Endothelial cell of umbilical vein (primary cell): ENCODE data around the gene SMARCA2. TPM values are rescaled to one million over a fixed set of nuclear protein-coding genes. Genes with fewer than 3 reads are reported as not detected.

Source experiments
- BruUV-seq: library from RNA; stranded (reverse); fragments of 400-500 nt; replicated peaks from 2 replicates; lab custom pipeline; 2021; lab: Mats Ljungman, UMichigan
- CTCF ChIA-PET: fragments of 300-600, 350-600 bp; sonication (Branson Sonifier 250); formaldehyde crosslinking; loops from one replicate; lab custom pipeline; 2021; ENCODE audit warnings: antibody characterized with exemption, inconsistent platforms; lab: Charles Lee
- POLR2A ChIA-PET: fragments of 300-600, 350-600 bp; sonication (Branson Sonifier 250); formaldehyde crosslinking; loops from one replicate; lab custom pipeline; 2021; ENCODE audit warnings: antibody characterized with exemption, inconsistent platforms; lab: Charles Lee
- DNase-seq: peaks from one replicate; pipeline ENCODE4 v3.0.0-alpha.2; 2011; ENCODE audit warnings: low read depth, low spot score
- FAIRE-seq: peaks from 2 replicates; lab custom pipeline; 2011; peaks lifted over from hg19 to GRCh38; lab: Jason Lieb, UNC
- H2AFZ ChIP-seq: 2 replicates; pipeline ENCODE4 v1.6.0; 2012; ENCODE audit warnings: low read depth, low read length, control low read depth, inconsistent platforms
- H3K27ac ChIP-seq: 2 replicates; pipeline ENCODE4 v1.5.1; 2011; ENCODE audit warnings: low read depth, mild to moderate bottlenecking, control low read depth, low read length, moderate library complexity; ENCODE audit not compliant: insufficient read depth
- H3K27me3 ChIP-seq, 2 experiments: 2 replicates each; pipeline versions ENCODE4 v1.6.0 to v1.6.1; 2011; ENCODE audit warnings: low read length in 2 of 2, mixed read lengths in 1 of 2; ENCODE audit not compliant: control insufficient read depth in 2 of 2, insufficient read depth in 2 of 2
- H3K36me3 ChIP-seq, 2 experiments: 2 replicates in 1 of 2; 3 replicates in 1 of 2; pipeline ENCODE4 v1.5.1; 2011; ENCODE audit warnings: low read length in 2 of 2, mild to moderate bottlenecking in 1 of 2, moderate library complexity in 1 of 2; ENCODE audit not compliant: control insufficient read depth in 2 of 2, insufficient read depth in 2 of 2; ENCODE audit errors: extremely low read depth in 1 of 2
- H3K4me1 ChIP-seq: 3 replicates; pipeline ENCODE4 v1.5.1; 2011; ENCODE audit warnings: mild to moderate bottlenecking, low read length; ENCODE audit not compliant: control insufficient read depth, insufficient read depth; ENCODE audit errors: extremely low read depth
- H3K4me2 ChIP-seq: 2 replicates; pipeline ENCODE4 v1.6.1; 2011; ENCODE audit warnings: low read length, control low read depth, mixed read lengths; ENCODE audit not compliant: insufficient read depth
- H3K4me3 ChIP-seq, 3 experiments: fragments of 200-600 bp in 1 of 3; sonication (generic), shearing (Covaris generic) in 1 of 3; replicated peaks in 1 of 3; 2 replicates each; pipeline ENCODE4 v1.5.1; 2011 to 2016; ENCODE audit warnings: control low read depth in 3 of 3, low read length in 3 of 3, mild to moderate bottlenecking in 2 of 3, inconsistent platforms in 1 of 3, low read depth in 1 of 3, moderate library complexity in 1 of 3; ENCODE audit not compliant: insufficient read depth in 1 of 3
- H3K79me2 ChIP-seq: 2 replicates; pipeline ENCODE4 v1.6.0; 2012; ENCODE audit warnings: low read length, inconsistent platforms; ENCODE audit not compliant: control insufficient read depth, insufficient read depth
- H3K9ac ChIP-seq: replicated peaks from 2 replicates; pipeline ENCODE3; 2011; ENCODE audit warnings: low read length, control low read depth; ENCODE audit not compliant: insufficient read depth; ENCODE audit errors: extremely low read depth
- H3K9me1 ChIP-seq: replicated peaks from 3 replicates; pipeline ENCODE4 v1.6.0; 2011; ENCODE audit warnings: mild to moderate bottlenecking, low read length; ENCODE audit not compliant: control insufficient read depth, insufficient read depth; ENCODE audit errors: extremely low read depth
- H3K9me3 ChIP-seq: replicated peaks from 2 replicates; pipeline ENCODE4 v1.5.1; 2012; ENCODE audit warnings: low read length, inconsistent platforms; ENCODE audit not compliant: control insufficient read depth, insufficient read depth
- H4K20me1 ChIP-seq: replicated peaks from 2 replicates; pipeline ENCODE3; 2011; ENCODE audit warnings: mild to moderate bottlenecking, low read length; ENCODE audit not compliant: control insufficient read depth, insufficient read depth; ENCODE audit errors: extremely low read depth
- CTCF ChIP-seq, 2 donors: IDR thresholded peaks; 1 replicate in 1 of 2; 2 replicates in 1 of 2; pipeline ENCODE4 v1.5.1; 2011; ENCODE audit warnings: low read length in 2 of 2, mild to moderate bottlenecking in 2 of 2, moderate library complexity in 2 of 2, control low read depth in 1 of 2, inconsistent platforms in 1 of 2, low read depth in 1 of 2; ENCODE audit not compliant: insufficient read depth in 1 of 2; ENCODE audit errors: extremely low read depth in 1 of 2
- EZH2 ChIP-seq: IDR thresholded peaks from 2 replicates; pipeline ENCODE4 v1.6.1; 2012; ENCODE audit warnings: borderline replicate concordance, low read depth, mild to moderate bottlenecking, moderate library complexity, low read length, inconsistent platforms; ENCODE audit not compliant: severe bottlenecking
- FOS ChIP-seq: IDR thresholded peaks from 2 replicates; pipeline ENCODE4 v1.6.1; 2011; ENCODE audit warnings: mild to moderate bottlenecking, low read length, moderate library complexity, borderline replicate concordance; ENCODE audit not compliant: insufficient read depth
- GATA2 ChIP-seq: IDR thresholded peaks from 2 replicates; pipeline ENCODE4 v1.7.0; 2011; ENCODE audit warnings: low read depth, mild to moderate bottlenecking, moderate library complexity, mixed read lengths, low read length; ENCODE audit not compliant: insufficient read length, insufficient read depth
- JUN ChIP-seq: IDR thresholded peaks from 2 replicates; pipeline ENCODE4 v1.6.1; 2011; ENCODE audit warnings: borderline replicate concordance, low read depth; ENCODE audit not compliant: insufficient read length, insufficient read depth
- MAX ChIP-seq: IDR thresholded peaks from 2 replicates; pipeline ENCODE4 v1.6.1; 2011; ENCODE audit not compliant: insufficient read depth, insufficient read length
- MYC ChIP-seq: IDR thresholded peaks from one replicate; pipeline ENCODE4 v1.6.1; 2011; ENCODE audit warnings: mild to moderate bottlenecking, low read depth, low read length
- POLR2A ChIP-seq: IDR thresholded peaks from 2 replicates; pipeline ENCODE4 v1.6.1; 2012; ENCODE audit warnings: low read depth, mild to moderate bottlenecking, control low read depth, low read length
- POLR2AphosphoS5 ChIP-seq: IDR thresholded peaks from 2 replicates; pipeline ENCODE4 v1.6.1; 2012; ENCODE audit warnings: low read depth, mild to moderate bottlenecking, control low read depth, low read length, moderate library complexity; ENCODE audit not compliant: insufficient read depth
- dilution Hi-C: fragments of 300-500 bp; cut with MboI; formaldehyde crosslinking; loops from one replicate; pipeline ENCODE4 v1.15.0; 2019; ENCODE audit warnings: low sequenced_read_pairs; ENCODE audit not compliant: extremely low pct_ligation_motif_present
- intact Hi-C: fragments of 100-400 bp; cut with micrococcal nuclease; formaldehyde crosslinking; loops from one replicate; pipeline ENCODE4 v1.10.0; 2022
- polyA plus RNA-seq, 4 experiments: library from polyadenylated mRNA; depleted of rRNA in 3 of 4; stranded (reverse) in 3 of 4; unstranded in 1 of 4; fragments of >200 nt; gene quantifications; 2 replicates each; pipeline versions ENCODE4 v1.2.1 to v1.2.3, GENCODE V29; 2011 to 2012; ENCODE audit warnings: missing spikeins in 1 of 4
- small RNA-seq: library from RNA; depleted of rRNA; stranded (forward); fragments of <200 nt; gene quantifications from one replicate; pipeline ENCODE3, GENCODE V24; 2012; ENCODE audit warnings: low replicate concordance, low read depth; ENCODE audit not compliant: insufficient read depth, insufficient read length
- total RNA-seq: library from RNA; stranded (reverse); gene quantifications from 2 replicates; pipeline ENCODE4 v1.2.3, GENCODE V29; 2021

SMARCA2 gene
- total and polyA plus RNA-seq, 2 donors (not counting 3 experiments of a cell fraction or from before 2014, with no cell fraction given): 54.5 to 79.9 TPM

- ChIA-PET CTCF (interaction anchor here (1.2 to 2.9 kb wide), 4 partner anchors 13 to 486 kb away, joined by 6 to 17 read pairs (median 11); no protein-coding TSS in a partner anchor), POLR2A (no interaction called here)
- Histone ChIP-seq H3K9me1 (no peaks in the 10 kb centered on the region), H3K9me3 (no peaks in the 10 kb centered on the region), H3K4me3 (no peak overlapping the region), H3K27me3 (peaks cover 0 to 2% of the 10 kb centered on the region in 2 experiments), H3K9ac (no peak overlapping the region), H3K79me2 (no peaks in the 10 kb centered on the region), H4K20me1 (no peaks in the 10 kb centered on the region), H3K4me2 (no peak overlapping the region), H3K36me3 (no peaks in the 10 kb centered on the region), H3K27ac (no peak overlapping the region), H3K4me1 (peaks cover 14% of the 10 kb centered on the region), H2AFZ (peak overlapping the region; percentile 97)
- intact Hi-C loops: loop anchor here (1.0 to 5.0 kb wide), 5 partner anchors 36 to 601 kb away; partner anchors contain the start of gene PUM3
- peak; percentile 6 for DNase-seq
- no peak for TF ChIP-seq POLR2AphosphoS5
- TF ChIP-seq FOS: no peak
- TF ChIP-seq CTCF (IDR thresholded peaks at IDR 0.05; ENCODE audit: extremely low read depth in 1 of 2, insufficient read depth in 1 of 2, low read depth in 1 of 2, low read length in 2 of 2): no peak
- no peak for TF ChIP-seq POLR2A
- TF ChIP-seq MYC: no peak
- TF ChIP-seq EZH2: no peak
- TF ChIP-seq GATA2: no peak
- TF ChIP-seq MAX: no peak
- no peak for TF ChIP-seq JUN
- no peak for FAIRE-seq
- dilution Hi-C loops: no loop called here
- no TSS peak for BruUV-seq
Measured at GRCh38 chr9:2242831-2243330, 227.7 kb downstream of the SMARCA2 start.

Small RNAs within 50 kb of the gene (small RNA-seq; reads per million reads assigned to genes)
- not detected for gene RN7SL592P
- not detected for gene RNU2-25P
